HG03175 (cell line): Measurements from ENCODE around the gene SF3B1.
"Not testable (repeated sequence)": the region's sequence is repeated elsewhere in the genome, so short reads cannot be mapped to it uniquely, and the experiment has no call there.

ENCODE experiments used
- ATAC-seq: cut with Tn5 transposase; IDR thresholded peaks from one replicate; pipeline ENCODE4 v1.9.1; 2021; ENCODE audit warnings: mild to moderate bottlenecking, moderate library complexity; ENCODE audit not compliant: unreplicated experiment

The SF3B1 gene, protein sequence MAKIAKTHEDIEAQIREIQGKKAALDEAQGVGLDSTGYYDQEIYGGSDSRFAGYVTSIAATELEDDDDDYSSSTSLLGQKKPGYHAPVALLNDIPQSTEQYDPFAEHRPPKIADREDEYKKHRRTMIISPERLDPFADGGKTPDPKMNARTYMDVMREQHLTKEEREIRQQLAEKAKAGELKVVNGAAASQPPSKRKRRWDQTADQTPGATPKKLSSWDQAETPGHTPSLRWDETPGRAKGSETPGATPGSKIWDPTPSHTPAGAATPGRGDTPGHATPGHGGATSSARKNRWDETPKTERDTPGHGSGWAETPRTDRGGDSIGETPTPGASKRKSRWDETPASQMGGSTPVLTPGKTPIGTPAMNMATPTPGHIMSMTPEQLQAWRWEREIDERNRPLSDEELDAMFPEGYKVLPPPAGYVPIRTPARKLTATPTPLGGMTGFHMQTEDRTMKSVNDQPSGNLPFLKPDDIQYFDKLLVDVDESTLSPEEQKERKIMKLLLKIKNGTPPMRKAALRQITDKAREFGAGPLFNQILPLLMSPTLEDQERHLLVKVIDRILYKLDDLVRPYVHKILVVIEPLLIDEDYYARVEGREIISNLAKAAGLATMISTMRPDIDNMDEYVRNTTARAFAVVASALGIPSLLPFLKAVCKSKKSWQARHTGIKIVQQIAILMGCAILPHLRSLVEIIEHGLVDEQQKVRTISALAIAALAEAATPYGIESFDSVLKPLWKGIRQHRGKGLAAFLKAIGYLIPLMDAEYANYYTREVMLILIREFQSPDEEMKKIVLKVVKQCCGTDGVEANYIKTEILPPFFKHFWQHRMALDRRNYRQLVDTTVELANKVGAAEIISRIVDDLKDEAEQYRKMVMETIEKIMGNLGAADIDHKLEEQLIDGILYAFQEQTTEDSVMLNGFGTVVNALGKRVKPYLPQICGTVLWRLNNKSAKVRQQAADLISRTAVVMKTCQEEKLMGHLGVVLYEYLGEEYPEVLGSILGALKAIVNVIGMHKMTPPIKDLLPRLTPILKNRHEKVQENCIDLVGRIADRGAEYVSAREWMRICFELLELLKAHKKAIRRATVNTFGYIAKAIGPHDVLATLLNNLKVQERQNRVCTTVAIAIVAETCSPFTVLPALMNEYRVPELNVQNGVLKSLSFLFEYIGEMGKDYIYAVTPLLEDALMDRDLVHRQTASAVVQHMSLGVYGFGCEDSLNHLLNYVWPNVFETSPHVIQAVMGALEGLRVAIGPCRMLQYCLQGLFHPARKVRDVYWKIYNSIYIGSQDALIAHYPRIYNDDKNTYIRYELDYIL

DNA sequence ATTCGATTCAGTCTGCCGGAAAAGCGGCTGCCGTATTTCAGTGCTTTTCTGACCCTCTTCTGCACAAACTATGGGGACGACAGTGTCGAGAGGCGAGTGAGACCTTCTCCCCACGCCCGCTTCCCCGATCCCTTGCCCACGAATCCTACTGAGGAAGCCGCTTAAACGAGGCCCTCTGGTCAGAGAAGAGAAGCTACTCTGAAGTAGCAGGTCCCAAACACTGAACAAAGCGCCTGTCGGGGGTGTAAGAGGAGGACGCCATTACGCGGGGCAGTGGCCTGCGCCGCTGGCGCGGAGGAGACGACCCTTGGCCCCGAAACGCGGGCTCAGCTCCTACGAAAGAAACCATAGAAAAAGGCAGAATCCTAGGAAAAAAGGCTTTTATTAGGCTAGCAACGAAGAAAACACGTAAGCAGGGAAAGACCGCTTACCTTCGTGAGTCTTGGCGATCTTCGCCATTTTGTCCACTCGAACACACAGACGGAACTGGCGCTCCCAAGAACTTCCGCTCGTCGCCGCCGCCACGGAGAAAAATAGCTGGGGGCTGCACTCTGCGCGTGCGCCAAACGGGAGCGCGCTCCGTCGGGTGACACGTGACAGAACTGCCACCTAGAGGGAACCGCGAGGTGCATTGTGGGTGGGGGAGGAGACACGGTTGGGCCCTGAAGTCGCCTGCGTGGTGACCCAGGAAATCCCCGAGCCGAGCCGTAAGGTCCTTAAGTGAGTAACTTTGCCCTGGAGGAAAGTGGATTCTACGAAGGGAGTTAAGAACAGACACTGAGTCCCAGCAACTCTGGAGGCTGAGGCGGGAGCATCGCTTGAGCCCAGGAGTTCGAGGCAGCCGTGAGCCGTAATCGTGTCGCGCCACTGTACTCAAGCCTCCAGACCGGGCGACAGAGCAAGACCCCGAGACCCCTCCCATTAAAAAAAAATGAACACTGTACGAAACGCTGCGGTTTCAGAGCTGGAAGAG, at the start of gene SF3B1:
Gene SF3B1 (minus strand): TSS at position 488 of the 973 bp plus-strand sequence. CDS start 29 bp downstream, at position 459.
- peak; percentile 95 for ATAC-seq

DNA sequence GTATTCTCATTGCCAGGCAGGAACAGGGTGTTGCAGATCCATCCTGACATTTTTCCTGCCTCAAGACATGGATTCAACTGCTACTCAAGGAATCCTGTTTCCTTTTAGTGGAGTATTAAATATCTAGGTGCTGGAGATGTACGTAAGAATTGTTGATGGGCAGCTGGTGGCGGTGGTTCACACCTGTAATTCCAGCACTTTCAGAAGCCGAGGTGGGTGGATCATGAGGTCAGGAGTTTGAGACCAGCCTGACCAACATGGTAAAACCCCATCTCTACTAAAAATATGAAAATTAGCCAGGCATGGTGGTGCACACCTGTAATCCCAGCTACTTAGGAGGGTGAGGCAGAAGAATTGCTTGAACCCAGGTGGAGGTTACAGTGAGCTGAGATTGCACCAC, 49.4 kb upstream of the SF3B1 start:
- ATAC-seq = not testable (repeated sequence)

DNA sequence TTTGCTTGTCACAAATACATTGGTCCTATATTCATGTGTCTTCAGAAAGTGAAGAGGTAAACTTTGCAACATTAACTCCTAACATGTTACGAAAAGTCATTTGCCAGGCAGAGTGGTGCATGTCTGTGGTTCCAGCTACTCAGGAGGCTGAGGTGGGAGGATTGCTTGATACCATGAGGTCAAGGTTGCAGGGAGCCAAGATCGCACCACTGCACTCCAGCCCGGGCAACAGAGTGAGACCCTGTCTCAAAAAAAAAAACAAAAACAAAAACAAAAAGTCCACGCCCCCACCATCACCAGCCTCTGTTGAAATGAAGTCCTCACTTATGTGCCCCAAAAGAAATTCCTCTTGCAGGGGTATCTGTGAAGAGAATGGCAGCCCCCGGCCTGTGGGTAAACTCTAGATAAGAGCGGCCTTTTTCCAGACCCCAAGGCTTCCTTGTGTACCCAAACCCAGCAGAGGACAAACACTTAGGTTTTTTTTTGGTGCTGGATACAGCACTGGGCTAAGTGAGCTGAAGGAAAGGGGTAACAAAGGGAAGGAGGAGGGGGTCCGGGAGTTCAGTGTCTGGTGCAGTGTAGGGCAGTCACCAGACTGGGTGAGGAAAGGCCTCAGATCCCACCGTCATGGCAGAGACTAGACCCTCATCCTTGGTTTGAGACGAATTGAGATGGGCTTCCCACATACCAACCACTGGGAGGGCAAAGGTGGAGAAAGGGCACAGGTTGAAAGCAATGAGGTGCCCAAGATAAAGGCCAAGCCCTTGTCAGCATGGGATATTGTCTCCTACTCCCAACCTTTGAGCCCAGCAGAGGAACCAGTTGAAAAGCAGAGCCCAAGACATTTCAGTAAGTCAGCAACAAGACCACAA, 45.6 kb upstream of the SF3B1 start:
- ATAC-seq = no peak

DNA sequence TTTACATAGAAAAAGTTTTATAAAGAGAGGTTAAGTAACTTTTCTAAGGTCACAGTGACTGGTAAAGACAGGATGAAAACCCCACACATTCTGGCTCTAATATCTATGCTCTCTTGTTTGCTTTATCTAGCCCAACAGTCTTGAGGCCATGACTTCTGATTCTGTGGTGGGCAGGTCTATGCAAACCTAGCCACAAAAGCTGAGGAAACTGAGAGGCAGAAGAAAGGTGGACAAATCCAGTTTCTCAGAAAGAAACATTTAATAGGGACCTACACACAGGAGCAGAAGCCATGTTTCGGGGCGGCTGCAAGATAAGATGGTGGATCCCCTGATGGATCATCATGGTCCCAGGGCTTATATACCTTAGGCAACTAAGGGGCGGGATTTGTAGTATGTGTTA, 43.0 kb upstream of the SF3B1 start:
- ATAC-seq = no peak

DNA sequence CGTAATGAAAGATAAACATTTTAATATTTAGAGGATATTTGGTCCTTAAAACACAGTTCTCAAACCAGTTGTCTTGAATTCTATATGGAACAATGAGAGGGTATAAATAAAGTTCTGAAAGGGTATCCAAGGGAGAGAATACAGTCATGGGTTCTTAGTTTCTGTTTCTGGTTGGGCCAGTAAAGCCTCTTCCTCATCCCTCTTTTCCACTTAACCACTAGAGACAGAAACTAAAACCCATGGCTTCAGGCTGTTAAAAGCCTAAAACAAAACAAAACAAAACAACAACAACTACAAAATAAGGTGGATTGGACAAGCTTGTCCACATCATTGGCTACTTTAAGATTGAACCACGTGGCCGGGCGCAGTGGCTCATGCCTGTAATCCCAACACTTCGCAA, 37.3 kb upstream of the SF3B1 start:
- ATAC-seq = no peak

DNA sequence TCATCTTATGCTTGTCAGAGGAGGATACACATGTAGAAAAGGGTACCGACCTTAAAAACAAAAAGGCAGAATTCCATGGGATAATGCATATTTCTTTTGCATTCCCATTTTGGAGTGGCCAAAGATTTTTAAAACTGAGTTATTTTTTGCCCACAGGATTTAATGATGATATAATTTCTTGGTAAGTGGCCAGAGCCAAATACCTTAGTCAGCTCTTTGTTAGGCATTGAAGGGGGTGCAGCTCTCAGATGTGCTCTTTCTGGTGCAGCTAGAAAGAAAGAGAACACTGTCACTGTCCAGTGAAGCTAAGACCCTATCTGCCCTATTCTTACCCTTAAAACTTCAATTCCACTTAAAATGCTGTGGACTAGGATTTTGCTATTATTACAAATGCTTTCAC, 29.3 kb upstream of the SF3B1 start:
- no peak for ATAC-seq

DNA sequence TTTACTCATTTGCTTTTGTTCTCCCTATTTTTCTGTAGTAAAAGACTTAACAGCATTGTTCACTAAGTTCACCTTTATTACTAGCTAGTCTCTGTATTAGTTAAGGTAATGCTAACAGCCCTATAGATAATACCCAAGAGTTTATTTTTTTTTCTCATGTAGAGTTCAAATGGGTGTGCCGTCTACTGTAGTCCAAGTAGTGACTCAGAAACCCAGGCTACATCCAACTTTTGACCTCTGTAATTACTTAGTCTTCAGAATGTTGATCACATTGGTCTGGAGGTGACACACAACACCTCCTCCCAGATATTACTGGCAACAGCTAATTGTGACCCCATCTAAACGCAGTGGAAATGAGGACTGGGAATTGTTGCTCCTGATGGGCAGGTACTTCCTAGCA, 26.2 kb upstream of the SF3B1 start:
- no peak for ATAC-seq

DNA sequence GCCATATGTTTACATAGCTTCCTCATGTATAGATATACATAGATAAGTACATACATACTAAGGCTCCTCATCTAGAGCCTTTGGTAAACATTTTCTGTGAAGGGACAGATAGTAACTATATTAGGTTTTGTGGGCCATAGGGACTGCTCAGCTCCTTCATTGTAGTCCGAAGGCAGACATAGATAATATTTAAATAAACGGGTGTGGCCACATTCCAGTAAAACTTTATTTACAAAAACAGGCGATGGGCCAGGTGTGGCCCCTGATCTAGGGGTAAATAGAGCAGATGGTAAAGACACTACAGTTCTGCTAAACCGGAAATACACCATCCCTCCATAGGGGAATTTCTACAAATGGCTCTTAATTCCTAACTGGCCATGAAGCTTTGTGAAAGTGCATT, 25.8 kb upstream of the SF3B1 start:
- no peak for ATAC-seq

DNA sequence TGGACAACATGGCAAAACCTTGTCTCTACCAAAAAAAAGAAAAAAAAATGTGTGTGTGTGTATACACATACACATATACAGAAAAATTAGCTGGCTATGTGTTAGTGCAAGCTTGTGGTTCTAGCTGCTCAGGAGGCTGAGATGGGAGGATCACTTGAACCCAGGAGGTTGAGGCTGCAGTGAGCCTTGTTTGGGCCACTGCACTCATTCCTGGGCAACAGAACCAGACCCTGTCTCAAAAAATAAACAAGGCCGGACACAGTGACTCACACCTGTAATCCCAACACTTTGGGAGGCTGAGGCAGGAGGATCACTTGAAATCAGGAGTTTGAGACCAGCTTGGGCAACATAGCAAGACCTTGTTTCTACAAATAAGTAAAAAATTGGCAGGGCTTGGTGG, 20.6 kb upstream of the SF3B1 start:
- no peak for ATAC-seq

DNA sequence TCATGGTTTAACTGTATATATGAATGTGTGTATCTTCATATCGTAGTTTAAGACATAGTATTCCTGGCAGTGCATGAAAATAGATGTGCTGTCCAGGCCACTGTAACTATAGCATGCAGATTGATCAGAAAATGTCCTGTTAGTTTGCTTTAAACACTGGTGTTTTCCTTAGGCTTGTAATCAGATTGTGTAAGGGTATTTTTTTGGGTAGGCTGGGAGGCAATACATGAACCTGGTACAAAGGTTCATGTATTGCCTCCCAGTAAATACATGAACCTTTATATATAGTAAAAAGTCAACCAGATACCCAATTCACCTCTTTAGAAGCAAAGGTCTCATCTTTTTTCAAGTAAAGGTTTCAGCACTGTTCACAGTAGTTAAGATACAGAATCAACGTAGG, 20.1 kb upstream of the SF3B1 start:
- ATAC-seq = no peak

DNA sequence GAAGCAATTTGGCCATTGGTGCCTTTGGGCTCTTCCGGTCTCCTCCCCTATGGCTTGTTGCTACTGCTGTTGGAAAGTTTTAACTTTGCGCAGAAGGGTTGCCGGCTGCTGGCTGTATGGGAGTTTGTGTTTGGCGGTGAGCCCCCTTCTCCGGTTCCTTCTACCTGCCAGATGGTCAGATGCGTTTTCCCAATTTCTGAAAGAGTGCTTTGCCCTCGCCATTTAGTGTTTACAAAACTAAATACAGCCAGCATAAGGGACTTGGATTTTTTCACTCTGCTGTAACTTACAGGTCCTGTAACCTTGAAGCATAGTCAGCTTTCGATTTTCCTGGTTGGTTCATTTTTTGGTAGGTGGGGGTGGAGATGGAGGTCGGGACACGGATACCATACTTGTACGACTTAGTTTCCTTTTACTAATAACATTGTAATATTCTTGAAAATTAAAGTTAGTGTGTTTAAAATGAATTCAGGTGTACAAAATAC, 19.1 kb upstream of the SF3B1 start:
- peak; percentile 34 for ATAC-seq

DNA sequence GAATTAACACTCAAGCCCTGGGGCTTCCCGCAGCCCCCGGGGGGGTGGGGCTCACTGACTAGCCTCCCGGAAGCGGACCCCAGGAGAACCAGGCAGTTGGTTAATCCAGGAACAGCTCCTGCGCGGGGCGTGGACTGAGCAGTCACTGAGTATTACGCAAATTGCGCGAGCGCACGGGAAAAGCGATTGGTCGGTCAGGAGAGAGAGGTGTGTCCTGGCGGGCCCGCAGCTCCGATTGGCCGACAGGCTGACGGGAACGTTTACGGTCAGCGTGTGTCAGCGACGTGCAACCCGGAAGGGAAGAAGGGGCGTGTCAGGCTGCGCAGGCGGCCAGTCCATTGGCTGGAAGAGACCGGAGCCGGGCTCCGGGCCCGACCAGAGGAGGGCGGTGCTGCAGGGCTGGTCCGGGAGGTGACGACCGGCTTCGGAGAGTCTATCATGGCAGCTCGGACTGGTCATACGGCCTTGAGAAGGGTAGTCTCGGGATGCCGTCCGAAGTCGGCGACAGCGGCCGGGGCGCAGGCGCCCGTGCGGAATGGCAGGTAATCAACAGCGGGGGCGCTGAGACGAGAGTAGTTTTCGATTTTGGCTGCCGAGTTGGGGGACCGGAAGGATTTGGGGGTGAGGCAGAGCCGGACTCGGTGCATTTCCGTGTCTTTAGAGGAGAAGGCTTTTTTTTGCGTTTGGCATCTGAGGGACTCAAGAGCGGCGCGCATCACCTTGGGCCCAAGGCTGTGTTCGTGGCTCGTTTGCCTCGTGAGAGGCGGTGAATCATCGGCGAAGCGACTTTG, 18.5 kb upstream of the SF3B1 start, which contains the start of gene COQ10B:
Gene COQ10B (plus strand): TSS at position 430 of the 791 bp plus-strand sequence. CDS start 9 bp downstream, at position 439.
- peak; percentile 91 for ATAC-seq

DNA sequence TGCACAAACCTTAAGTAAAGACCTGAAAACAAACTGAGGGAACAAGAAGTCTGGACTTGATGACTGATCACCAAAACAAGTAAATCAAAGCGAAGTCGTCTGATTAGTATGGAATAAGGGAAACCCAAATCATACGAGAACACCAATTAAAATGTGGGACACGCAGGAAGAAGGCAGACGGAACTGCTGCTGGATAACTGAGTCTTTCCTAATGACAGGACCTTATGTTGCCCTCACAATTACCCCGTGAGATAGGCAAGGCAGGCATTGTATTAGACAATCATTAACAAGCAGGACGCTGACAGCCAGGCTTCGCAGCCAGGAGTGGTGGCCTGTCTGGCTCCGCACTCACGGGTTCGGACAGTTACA, 17.9 kb upstream of the SF3B1 start:
- no peak for ATAC-seq

DNA sequence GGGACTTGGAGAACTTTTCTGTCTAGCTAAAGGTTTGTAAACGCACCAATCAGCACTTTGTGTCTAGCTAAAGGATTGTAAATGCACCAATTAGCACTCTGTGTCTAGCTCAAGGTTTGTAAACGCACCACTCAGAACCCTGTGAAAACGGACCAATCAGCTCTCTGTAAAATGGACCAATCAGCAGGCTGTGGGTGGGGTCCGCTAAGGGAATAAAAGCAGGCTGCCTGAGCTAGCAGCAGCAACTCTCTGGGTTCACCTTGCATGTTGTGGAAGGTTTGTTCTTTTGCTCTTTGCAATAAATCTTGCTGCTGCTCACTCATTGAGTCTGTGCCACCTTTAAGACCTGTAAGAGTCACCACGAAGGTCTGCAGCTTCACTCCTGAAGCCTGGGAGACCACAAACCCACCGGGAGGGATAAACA, 16.1 kb upstream of the SF3B1 start:
- not testable (repeated sequence) for ATAC-seq

DNA sequence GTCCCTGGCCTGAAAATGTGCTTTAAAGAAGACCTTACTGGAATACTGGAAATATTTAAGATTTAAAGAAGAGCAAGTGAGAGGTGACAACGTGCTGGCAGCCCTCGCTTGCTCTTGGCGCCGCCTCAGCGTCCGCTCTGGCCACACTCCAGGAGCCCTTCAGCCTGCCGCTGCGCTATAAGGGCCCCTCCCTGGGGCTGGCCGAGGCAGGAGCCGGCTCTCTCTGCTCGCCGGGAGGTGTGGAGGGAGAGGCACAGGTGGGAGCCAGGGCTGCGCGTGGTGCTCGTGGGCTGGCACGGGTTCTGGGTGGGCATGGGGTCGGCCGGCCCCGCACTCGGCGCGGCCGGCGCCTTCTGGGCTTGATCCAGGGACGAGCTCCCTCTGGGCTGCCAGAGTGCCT, 15.6 kb upstream of the SF3B1 start:
- no peak for ATAC-seq

DNA sequence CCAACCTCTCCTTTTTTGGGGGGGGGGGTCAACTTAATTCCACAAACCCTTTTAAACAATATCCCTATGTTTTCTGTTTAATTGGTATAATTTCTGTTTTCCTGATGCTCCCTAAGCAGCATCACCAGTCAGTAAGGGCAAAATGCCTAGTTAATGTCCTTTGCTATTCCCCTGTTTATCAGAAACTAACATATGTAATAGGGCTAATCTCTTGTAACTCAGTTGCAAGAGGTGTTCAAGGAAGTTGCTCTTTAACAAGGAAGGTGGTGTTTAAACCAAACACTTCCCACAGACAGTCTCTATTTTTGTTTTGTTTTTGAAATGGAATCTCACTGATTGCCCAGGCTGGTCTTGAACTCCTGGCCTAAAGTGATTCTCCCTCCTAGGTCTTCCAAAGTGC, 12.0 kb upstream of the SF3B1 start:
- ATAC-seq = no peak

DNA sequence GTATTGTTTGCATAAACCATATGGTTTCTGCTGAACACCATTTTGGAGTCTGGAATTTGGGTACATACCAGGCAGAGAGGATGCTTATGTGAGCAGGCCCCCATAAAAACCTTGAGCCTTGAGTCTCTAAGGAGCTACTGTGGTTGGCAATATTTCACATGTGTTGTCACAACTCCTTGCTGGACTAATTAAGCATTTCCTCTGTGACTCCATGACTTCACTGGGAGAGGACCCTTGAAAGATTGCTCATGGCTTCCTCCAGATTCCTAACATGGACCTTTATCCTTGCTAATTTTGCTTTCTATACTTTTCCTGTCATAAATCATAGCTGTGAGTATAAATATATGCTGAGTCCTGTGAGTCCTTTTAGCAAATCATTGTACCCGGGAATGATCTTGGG, 10.9 kb upstream of the SF3B1 start:
- ATAC-seq = no peak

DNA sequence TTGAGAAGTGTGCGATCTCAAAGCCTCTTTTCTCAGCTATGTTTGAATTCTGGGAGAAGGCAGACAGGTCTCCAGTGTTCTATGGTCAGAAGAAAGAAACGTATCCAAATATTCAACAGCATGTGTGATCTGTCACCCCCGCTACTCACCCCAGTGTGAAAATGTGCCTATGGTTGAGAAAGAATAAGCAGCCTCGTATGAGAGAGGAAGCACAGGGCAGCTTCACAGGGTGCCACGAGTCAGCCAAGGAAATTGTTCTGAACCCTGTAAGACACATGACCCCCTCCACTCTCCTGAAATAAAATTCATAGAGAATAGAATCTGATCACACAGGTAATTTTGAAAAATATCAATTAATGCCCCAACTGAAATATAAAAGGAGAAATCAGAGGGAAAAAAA, 8.0 kb upstream of the SF3B1 start:
- no peak for ATAC-seq
